Stomach smooth muscle (tissue), 2 donors: ENCODE measurements around the gene ZNRF1.

Source experiments
- H3K27ac ChIP-seq: one replicate; pipeline ENCODE4 v1.7.0; 2013; ENCODE audit warnings: mild to moderate bottlenecking, low read length, inconsistent platforms
- H3K27me3 ChIP-seq, 2 donors: one replicate each; pipeline ENCODE4 v1.7.0; 2013; ENCODE audit warnings: low read length in 2 of 2; ENCODE audit not compliant: insufficient read depth in 2 of 2, control insufficient read depth in 1 of 2
- H3K36me3 ChIP-seq, 2 donors: one replicate each; pipeline ENCODE4 v1.7.0; 2013; ENCODE audit warnings: low read length in 2 of 2; ENCODE audit not compliant: control insufficient read depth in 2 of 2, insufficient read depth in 2 of 2
- H3K4me1 ChIP-seq: one replicate; pipeline ENCODE4 v1.7.0; 2013; ENCODE audit warnings: low read length; ENCODE audit not compliant: control insufficient read depth, insufficient read depth
- H3K4me3 ChIP-seq, 2 donors: one replicate each; pipeline ENCODE4 v1.7.0; 2013; ENCODE audit warnings: low read length in 2 of 2
- H3K9ac ChIP-seq, 2 donors: one replicate each; pipeline ENCODE4 v1.7.0; 2013; ENCODE audit warnings: low read length in 2 of 2, mild to moderate bottlenecking in 1 of 2
- H3K9me3 ChIP-seq, 2 donors: one replicate each; pipeline ENCODE4 v1.7.0; 2013; ENCODE audit warnings: low read length in 2 of 2; ENCODE audit not compliant: control insufficient read depth in 2 of 2
- donor health status: healthy.
- donor health status: Pancreatic carcinoma.

Gene ZNRF1

GRCh38 chr16:75108792-75109731 is 110.2 kb downstream of the ZNRF1 start:
- Histone ChIP-seq H3K4me1 (peaks cover 82% of the 10 kb centered on the region), H3K27me3 (no peaks in the 10 kb centered on the region)

GRCh38 chr16:75109732-75110243 is 111.0 kb downstream of the ZNRF1 start:
- H3K9ac ChIP-seq: peak overlapping the region; percentile 51 to 55
- peaks cover 77% of the 10 kb centered on the region for H3K4me1 ChIP-seq
- H3K36me3 ChIP-seq: no peaks in the 10 kb centered on the region
- peak overlapping the region; percentile 97 for H3K27ac ChIP-seq
- H3K9me3 ChIP-seq: no peaks in the 10 kb centered on the region
- no peaks in the 10 kb centered on the region for H3K27me3 ChIP-seq
- H3K4me3 ChIP-seq: peak overlapping the region; percentile 15 to 65

More at GRCh38 chr16:75108792-75109731, 110.2 kb downstream of the ZNRF1 start:
- H3K9ac ChIP-seq: peak overlapping the region; percentile 26 to 55
- H3K36me3 ChIP-seq: no peaks in the 10 kb centered on the region
- no peaks in the 10 kb centered on the region for H3K9me3 ChIP-seq
- peak overlapping the region in 1 of 2 donors; percentile 65 for H3K4me3 ChIP-seq
- H3K27ac ChIP-seq: peak overlapping the region; percentile 97

GRCh38 chr16:75110637-75111513 is 112.1 kb downstream of the ZNRF1 start:
- Histone ChIP-seq H3K9me3 (no peaks in the 10 kb centered on the region), H3K27ac (peak overlapping the region; percentile 97), H3K36me3 (no peaks in the 10 kb centered on the region), H3K4me3 (peak overlapping the region; percentile 15 to 65), H3K4me1 (peaks cover 75% of the 10 kb centered on the region), H3K27me3 (no peaks in the 10 kb centered on the region), H3K9ac (peak overlapping the region; percentile 51)

GRCh38 chr16:75111514-75111940 is 112.7 kb downstream of the ZNRF1 start:
- no peaks in the 10 kb centered on the region for H3K9me3 ChIP-seq
- peak overlapping the region; percentile 15 to 65 for H3K4me3 ChIP-seq
- peaks cover 75% of the 10 kb centered on the region for H3K4me1 ChIP-seq
- peak overlapping the region; percentile 97 for H3K27ac ChIP-seq
- H3K9ac ChIP-seq: peak overlapping the region; percentile 29 to 32
- H3K27me3 ChIP-seq: no peaks in the 10 kb centered on the region
- H3K36me3 ChIP-seq: no peaks in the 10 kb centered on the region

DNA sequence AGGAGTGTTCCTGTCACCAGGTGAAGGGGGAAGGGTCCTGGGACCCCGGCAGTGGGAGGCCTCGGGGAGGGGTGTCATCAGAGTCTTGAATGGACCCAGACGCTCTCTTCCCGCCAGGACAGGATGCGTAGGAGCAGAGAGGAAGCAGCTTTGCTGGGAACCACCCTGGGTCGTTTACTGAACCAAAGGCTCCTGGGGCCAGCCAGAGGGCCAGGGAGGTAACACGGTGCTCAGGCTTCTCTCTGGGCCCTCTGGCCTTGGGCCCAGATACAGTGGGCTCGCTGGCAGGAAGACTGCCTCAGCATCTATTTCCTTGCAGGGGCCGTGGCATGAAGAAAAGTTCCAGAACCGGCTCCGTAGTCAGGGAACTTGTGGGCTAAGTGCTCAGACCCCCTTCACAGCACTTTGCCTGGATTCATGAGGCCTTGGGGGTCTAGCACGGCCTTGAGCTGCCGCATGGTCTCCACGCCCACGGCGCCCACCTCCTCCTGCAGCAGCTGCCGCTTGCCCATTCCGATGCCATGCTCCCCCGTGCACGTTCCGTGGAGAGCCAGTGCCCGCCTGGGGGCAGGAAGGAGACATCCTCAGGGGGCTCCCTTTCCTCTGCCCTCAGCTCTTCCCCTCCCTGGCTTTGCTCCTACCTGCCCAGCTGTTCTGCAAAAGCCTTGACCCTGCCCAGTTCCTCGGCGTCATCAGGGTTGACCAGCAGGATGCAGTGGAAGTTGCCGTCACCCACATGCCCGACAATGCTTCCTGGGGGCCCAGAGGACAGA is 113.3 kb downstream of the ZNRF1 start:
- Histone ChIP-seq H3K27me3 (no peaks in the 10 kb centered on the region), H3K27ac (peak overlapping the region; percentile 97), H3K9ac (peak overlapping the region; percentile 29 to 32), H3K36me3 (no peaks in the 10 kb centered on the region), H3K9me3 (no peaks in the 10 kb centered on the region), H3K4me3 (no peak overlapping the region), H3K4me1 (peaks cover 73% of the 10 kb centered on the region)

DNA sequence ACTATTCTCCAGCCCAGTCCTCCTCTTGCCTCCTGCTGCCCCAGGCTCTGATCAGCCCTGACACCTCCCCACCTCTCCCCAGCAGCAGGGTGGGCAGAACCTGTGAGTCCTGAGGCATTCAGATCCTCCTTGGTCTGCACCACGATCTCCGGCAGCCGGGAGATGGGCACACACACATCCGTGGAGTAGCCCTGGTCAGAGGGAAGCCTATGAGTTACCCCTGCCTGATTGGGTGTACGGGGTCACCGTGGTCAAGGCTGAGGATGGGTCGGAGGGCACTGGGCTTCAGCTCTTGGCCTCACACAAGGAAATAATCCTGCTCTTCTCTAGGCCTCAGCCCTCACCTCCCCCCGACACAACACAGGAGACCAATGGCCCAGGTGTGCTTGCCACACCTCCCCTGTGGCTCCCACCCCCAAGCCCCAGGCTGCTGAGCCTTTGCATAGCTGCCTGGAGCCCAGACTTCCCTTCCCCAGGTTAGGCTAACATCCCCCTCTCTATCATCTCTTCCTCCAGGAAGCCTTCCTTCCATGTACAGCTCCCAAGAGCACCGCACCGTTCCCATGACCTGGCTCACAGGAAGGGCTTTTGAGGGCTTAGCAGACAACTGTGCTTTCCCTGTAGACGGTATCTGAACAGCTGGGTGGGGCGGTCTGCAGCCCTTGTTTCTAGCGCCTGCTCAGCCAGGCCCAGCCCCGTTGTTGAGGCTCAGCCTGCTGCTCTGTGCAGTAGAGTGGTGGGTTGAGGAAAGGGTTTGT is 114.1 kb downstream of the ZNRF1 start:
- Histone ChIP-seq H3K9me3 (no peaks in the 10 kb centered on the region), H3K9ac (no peak overlapping the region), H3K27ac (no peak overlapping the region), H3K27me3 (no peaks in the 10 kb centered on the region), H3K4me1 (peaks cover 65% of the 10 kb centered on the region), H3K4me3 (no peak overlapping the region), H3K36me3 (no peaks in the 10 kb centered on the region)

- H3K36me3 ChIP-seq: no peaks in the 10 kb centered on the region
- peaks cover 60% of the 10 kb centered on the region for H3K4me1 ChIP-seq
- no peak overlapping the region for H3K9ac ChIP-seq
- no peaks in the 10 kb centered on the region for H3K9me3 ChIP-seq
- no peak overlapping the region for H3K27ac ChIP-seq
- no peaks in the 10 kb centered on the region for H3K27me3 ChIP-seq
- H3K4me3 ChIP-seq: no peak overlapping the region
These were observed 114.8 kb downstream of the ZNRF1 start for GRCh38 chr16:75113541-75114121.

DNA sequence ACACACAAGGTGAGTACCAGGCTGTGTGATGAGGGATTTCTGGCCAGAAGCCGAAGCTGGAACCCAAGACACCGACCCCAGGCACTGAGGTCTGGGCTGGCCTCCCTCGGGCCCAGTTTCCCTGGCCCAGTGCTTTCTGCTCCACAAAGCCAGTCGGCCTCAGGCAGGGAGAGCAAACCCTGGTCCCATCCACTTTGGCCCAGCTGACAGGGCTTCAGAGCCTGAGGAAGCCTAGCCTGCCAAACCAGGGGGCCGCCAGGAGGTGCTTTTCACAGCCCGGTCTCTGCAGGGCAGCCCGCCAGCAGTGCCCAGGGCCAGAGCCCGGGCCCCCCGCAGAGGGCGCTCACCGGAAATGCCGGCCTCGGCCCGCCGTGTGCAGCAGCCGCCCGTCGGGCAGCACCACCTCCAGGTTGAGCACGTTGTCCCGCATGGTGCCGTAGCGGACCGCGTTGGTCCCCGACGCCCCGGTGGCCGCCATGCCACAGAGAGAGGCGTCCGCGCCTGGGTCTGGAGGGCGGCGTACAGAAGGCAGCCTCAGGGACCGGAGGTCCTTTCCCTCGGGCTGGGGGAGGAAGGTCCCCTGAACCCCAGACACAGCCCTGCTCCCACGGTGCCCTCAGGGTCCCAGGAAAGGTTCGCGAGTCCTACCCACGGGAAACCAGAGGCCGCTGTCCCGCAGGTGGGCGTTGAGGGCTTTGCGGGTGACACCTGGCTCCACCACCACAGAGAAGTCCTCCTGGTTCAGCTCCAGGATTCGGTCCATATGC is 115.5 kb downstream of the ZNRF1 start:
- Histone ChIP-seq H3K9ac (no peak overlapping the region), H3K27ac (no peak overlapping the region), H3K36me3 (no peaks in the 10 kb centered on the region), H3K4me3 (no peak overlapping the region), H3K27me3 (no peaks in the 10 kb centered on the region), H3K9me3 (no peaks in the 10 kb centered on the region), H3K4me1 (peaks cover 53% of the 10 kb centered on the region)
